SKM-1 (cell line): ENCODE data around the gene TSPAN15.

Experiments
- DNase-seq: peaks from one replicate; lab custom pipeline; 2025; ENCODE audit not compliant: unreplicated experiment; lab: John Stamatoyannopoulos, UW

TSPAN15 gene

DNA sequence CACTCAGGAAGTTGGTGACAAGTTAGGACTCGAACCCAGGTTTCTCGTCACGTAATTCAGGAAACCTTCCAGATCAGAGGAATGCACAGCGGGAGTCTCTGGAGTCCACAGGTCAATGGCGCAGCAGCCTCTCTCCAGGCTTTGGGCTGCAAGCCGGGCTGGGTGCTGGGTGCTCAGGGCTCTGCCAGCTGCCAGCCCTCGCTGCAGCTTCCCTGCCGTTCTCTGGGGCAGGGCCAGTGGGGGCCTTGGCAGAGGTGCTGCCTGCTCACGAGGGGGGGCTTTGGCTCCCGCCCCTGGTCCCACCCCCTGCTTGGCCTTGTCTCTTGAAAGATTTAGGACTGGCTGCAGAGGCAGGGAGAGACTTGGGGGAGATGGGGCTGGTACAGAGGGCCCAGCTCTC lies 34.6 kb upstream of the TSPAN15 start, which contains the start of gene TACR2:
Gene TACR2 (minus strand): TSS at position 224 of the 400 bp plus-strand sequence. CDS start 595 bp downstream, outside the sequence.
- no peak for DNase-seq

DNA sequence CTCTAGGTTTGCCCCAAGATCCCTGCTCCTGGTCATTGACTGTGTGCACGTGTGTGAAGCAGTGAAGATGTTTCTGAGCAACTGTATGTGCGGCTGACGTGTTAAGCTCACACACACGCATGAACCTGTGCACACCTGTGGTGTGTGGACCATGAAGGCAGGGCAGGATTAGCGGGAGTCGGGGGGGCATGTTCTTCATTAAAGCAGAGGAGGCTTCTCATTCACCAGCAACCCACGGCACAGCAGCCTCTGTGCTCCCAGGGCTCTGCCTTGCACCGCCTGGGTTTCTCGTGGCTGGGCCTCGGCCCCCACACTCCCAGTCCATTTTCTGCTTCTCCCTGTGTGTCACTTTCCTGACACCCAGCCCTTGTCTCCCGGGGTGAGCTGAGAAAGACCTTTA lies 33.7 kb upstream of the TSPAN15 start:
- no peak for DNase-seq

DNA sequence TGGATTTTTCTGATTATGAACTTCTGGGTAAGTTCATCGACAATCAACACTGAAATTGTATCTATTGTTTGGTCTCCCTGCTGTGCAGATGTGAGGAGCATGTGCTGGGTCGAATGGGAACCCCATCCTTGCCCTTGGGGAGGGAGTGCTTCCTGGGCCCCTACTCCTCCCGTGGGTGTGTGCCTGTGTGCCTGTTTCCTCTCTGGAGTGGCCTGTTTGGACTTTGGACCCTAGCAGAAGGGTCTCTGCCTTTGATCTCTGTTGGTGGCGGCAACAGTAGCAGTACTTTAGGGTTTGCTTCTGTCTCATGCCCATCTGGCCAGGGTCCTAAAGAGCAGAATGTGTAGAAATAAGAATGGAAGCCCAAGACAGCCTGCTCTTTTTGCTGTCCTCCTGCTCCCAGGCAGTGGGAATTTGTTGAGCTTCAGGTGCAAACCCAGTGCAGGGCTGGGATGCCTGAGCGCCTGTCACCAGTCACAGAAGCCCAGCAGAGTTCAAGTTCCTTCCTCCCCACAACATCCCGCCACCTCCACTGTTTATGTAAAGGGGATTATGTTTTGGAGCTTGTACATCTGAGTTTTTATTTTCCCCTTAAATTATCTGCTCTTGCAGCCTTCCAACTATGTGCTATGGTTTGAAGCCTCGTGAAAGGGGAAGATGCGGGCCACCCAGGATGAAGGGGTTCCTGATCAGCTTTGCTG lies 33.1 kb upstream of the TSPAN15 start:
- no peak for DNase-seq

DNA sequence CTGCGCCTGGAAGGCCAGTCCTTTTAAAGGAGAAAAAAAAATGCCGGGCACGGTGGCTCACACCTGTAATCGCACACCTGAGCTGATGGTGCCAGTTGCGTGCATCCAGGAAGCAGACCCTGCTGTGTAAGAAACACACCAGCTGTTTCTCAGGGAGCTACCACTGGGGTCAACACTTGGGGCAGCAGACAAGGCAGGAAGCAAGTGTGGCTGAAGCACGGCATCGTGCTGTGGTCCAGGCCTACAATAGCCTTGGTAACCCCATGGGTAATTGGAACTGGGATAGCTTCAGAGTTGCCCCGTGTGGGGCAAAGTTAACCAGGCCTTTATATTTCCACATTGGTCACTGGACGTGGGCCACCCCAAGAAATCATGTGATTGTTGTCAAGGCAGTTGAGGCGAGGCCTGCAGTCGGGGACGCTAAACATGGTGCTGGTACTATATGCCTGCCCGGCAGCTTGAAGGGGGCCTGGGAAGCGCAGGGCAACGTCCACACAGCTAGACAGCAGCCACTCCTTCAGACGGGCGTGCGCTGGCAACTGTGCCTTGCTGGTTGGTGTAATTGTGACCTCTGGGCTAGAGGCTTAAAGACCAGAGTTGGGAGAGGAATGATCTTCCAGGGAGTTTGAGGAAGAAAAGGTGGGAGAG lies 32.0 kb upstream of the TSPAN15 start:
- DNase-seq = no peak

DNA sequence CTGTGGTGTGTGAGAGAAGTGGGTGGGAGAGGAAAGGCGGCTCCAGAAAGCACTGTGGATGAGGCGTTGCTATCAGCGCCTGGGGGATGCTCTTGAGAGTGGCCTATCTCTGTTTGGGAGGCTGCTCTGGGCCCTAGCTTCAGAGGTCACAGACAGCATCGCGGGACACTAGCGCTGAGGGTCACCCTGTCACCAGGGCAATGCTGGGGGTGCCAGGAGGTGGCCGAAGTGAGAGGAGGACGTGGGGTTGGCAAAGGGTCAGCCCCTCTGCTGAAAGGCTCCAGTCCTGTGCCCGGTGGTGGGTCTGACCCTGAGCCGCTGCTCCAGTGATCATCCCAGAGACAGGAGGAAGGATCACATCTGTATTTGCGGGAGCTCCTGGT lies 31.5 kb upstream of the TSPAN15 start:
- no peak for DNase-seq

DNA sequence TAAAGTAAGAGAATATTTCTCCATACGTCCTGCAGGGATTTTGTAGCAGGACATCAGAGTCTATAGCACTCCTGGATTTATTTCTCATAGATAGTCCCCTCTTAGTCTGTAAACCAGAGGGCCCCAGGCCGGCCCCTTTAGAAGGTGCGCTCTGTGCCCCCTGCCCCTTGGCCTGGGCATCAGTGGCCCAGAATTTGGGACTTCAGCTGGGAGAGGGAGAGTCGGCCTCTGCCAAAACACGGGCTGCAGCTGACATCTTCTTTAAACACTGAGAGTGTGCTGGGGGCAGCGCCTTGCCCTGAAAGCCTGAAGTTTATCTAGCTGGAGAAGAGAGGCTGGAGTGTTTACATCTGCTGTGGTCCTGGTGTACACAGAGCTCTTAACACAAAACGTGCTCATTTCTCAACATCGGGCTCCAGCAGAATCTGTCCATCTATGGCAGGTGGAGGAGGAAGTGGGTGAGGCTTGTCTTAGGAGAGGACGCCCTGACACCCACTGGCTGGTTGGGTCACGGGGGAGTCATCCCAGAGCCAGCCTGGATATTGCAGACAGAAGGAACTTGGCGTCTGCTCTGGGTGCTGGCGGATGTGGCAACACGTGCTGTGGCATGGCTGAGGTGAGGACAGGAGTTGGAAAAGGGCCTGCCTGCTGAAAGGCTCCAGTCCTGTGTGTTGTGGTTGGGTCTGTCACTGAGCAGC lies 29.5 kb upstream of the TSPAN15 start:
- DNase-seq = peak; percentile 63

DNA sequence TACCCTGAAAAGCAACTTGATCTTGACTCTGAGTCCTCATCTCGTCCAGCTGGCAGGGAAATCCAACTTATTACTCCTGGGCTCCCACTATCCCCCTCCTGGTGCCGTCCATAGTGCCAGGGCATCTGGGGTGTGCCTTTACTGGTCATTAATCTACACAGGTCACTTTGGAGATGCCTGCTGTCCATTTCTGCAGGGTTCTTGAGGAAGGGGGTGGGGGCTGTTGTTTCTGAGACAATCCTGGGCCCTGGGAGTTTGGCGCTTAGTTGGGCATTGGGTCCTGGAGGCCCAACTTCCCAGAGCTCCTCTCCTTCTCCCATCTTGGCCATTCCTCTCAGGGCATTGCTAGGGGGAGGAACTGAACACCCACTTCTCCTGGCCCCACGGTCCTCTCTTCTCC lies 28.6 kb upstream of the TSPAN15 start:
- DNase-seq = no peak

DNA sequence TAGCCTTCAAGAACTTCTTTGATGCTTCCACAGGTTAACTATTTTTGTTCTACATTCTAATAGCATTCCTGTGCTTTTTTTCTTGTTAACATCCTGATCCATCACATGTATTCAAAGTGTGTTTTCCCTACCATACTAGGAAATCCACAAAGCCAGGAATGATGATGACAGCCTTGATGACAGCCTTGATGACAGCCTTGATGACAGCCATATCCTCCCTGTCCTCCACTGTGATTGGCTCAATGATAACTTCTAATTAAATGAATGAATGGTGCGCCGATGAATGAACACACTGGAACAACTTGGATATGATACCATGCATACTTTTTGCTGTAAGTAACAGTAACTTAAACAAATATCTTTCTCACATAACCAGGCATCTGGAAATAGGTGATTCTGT lies 26.2 kb upstream of the TSPAN15 start:
- DNase-seq = no peak

DNA sequence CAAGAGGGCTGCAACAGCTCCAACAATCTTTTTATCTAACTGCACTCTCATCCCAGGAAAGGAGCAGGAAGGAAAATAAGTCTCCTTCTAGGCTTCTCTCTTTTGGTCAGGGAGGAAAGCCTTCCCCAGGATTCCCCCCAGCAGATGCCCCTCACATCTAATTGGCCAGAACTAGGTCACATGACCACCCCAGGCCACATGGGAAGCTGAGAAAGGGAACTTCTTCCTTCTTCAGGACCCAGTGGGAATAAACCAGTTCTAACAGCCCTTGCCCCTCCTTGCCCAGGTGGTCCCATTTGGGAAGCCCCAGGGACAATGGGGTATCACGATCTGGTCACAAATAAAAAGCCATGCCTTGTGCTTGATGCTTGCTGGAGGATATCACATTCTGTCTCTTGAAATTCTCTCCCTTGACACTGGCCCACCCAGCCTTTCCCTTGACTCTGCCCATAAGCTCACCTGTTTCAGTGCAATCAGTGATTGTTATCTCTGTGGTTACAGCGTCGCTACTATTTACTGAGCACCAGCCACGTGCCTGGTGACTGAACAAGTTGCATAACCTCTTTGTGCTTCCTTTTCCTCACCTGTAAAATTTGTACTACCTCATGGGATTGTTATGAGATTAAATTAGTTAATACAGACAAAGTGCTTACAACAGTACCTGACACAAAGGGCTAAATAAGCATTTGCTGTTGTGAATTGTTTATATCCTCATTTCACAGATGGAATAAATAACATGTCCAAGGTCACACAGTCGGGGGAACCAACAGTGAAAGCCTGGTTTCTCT lies 25.6 kb upstream of the TSPAN15 start:
- DNase-seq = no peak

DNA sequence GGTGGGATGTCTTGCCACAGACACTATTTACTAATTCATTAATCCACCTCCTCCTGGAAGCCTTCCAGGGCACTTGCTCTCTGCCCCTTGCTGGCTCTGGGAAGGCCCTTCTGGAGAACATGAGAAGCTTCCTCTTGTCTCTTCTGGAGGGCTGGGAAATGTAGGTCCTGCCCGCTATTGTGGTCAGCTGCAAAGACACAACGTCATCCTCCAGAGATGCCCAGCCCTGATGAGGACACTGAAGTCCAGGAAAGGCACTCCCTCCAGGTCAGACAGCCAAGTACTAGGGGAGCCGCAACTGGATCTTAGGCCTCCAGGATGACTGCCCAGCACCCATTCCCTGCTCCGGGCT lies 24.9 kb upstream of the TSPAN15 start:
- DNase-seq = no peak

DNA sequence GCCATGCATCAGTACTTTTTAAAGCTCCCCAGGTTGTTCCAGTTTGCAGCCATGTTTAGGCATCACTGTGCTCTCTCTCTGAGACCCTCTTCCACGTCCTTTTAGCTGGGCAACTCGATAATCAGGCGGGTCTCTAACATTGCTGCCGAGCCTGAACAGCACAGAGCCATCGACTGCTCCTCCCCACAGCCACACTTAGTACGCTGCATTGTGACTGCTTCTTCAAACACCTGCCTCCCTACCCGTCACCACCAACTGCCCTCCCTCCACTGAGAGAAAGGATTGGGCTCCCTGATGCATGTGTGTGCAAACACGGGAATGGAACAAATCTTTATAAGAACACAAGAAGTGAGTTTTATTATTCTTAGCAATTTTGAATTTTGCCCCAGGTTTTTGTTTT lies 23.1 kb upstream of the TSPAN15 start:
- DNase-seq = no peak

DNA sequence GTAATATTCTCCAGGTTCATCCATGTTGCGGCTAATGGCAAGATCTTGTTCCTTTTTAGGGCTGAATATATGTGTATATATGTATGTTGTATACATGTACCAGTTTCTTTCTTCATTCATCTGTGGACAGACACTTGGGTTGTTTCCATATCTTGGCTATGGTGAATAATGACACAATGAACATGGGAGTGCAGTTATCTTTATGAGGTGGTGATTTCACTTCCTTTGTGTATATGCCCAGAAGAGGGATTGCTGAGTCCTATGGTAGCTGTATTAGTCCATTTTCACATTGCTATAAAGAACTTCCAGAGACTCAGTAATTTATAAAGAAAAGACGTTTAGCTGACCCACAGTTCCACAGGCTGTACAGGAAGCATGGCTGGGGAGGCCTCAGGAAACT lies 17.1 kb upstream of the TSPAN15 start:
- no peak for DNase-seq

DNA sequence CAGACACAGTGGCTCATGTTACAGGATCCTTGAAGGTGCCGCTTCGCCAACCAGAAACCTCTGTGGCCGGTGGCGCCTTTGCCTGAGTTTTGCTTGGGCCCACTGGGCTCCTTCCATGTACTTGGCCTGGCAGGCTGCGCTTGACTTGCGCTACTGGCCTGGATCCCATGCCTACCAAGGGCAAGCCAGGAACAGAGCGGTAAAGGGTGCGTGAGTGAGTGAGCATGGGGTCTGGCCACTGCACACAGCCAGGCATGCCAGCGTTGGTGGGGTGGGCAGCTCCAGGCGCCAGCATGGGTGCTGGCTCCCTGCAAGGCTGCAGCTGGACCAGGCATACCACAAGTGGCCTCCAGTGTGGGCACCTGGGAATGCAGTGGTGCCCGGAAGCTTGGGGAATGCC lies 16.3 kb upstream of the TSPAN15 start:
- no peak for DNase-seq

DNA sequence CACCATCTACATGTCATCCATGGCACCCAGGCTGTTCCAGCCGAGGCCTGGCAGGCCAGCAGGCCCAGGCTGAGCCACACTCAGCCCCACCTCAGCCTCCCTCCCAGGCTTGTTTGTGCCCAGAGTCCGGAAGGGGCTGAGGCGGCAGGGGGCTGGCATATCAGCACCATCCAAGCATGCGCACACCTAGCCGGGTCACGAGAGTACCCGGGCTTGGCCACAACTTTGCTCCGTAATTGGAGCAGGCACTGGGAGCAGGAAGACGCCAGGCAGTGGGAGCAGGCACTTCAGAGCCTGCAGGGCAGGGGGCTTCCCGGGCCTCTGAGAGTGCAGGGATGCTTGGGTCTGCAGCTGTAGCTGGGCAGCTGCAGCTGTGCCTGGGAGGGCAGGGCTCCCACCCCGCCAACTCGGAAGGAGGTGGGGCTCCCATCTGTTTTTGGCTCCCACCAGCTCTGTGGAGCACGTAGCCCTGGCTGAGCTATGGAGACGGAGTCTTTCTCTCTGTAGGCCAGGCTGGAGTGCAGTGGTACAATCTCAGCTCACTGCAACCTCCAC lies 15.2 kb upstream of the TSPAN15 start:
- no peak for DNase-seq

DNA sequence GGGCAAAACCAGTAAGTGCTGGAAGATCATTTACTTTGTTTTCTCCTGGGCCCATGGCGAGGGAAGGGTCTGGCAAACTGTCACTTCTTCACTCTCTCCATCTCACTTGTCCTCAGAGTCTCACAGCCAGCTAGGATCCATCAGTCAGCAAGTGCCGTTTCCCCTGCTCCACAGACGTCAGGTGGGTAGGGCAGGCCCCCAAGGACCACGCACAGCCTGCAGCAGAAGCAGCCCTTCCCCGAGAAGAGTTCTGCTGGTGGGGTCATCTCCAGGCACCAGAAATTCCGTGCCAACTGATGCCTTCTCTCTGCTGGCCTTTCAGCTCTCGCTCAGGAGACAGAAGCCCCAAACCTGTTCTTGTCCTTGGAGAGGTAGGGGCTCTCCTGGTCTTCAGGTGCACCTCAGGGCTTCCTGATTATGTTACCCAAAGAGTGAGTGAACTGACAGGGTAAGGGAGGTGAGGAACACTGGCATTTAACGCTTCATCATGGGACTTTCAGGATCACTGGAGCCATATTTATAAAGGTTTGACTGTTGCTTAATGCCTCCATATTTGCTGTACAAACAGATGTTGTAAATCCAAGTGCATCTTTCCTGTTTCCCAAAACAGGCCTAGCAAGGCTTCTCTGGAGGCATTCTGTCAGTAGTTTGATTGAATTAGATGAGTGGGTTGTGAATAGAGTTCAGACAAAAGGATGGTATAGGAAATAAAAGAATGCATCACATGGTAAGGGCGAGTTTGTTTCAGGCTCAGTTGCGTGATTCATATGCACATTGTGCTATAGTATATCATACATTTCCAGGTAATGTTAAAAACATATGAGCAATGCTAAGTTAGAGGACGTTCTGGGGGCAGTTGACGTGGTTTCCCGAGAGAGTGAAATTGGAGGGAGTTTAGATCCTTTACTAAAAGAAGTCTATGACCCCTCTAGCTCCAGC lies 13.7 kb upstream of the TSPAN15 start:
- no peak for DNase-seq

DNA sequence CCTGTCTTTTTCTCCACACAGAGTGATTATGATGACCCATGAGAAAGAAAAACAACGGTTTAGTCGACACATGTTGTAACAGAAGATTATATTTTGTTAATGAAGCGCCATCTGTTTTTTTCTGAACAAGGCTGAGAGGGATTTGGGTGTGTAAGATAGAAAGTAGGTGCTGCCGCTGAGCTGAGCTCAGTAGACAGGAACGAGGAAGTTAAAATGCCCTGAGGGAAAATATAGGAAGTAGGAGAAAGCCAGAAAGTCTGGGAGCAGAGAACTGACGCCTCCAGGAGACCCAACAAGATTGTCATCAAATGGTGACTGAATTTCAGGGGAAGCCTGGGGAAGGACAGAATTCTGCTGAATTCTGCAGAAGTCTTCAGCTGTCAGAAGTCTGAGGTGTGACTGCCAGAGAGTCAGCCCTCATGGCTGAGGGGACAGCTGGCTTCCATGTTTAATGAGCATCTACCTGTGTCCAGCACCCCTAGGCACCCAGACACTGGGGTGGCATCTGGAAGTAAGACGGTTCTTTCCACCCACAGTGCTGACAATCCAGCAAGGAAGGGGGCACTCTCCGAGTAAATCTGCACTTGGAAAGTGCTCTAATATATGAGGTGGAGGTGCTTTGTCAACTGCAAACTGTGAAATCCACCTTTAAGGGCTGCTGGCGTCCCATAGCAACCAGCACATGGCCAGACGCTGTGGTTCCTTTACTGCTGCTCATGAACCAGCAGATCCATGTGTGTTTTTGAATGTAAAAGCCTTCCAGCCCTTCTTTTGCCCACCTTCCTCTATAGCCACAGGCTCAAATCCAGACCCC lies 12.5 kb upstream of the TSPAN15 start:
- peak; percentile 13 for DNase-seq

DNA sequence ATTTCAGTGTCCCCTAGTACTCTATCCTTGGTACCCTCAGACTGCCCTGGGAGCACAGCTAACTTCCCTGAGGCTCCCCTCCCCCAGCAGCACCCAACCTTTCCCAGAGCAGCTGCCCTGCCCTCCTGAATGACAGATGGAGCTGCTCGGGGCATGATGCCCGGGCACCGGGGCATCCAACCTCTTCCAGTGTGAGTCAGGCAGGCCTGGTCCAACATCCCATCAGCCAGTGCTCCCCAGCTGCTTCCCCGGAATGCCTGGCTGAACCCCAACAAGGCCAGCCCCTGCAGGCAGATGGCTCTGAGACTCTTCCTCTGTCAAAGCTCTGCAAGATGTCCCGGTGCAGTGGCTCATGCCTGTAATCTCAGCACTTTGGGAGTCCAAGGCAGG lies 11.9 kb upstream of the TSPAN15 start:
- DNase-seq = no peak

DNA sequence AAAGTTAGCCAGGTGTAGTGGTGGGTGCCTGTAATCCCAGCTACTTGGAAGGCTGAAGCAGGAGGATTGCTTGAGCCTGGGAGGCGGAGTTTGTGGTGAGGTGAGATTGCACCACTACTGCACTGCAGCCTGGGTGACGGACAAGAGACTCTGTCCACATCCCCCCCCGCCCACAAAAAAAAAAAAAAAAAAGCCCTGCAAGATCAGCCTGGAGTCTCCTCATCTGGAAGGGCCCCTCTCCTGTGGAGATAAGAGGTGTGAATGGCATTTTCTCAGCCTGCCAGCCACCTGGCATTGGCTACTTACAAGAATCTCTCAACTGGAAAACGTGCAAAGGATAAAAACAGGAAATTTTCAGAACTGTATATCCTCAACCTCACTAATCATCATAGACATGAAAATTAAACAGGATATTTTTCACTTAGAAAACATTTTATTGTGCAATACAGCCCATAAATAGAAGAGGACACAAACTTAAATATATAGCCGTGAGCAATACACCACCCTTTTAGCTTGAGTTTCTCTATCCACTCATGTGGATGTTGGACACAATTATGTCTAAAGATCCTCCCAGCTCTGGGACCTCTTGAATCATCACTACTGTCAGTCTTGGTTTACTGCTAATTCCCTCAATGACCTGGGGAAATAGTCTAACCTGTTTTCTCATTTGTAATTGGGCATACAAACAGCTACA lies 11.3 kb upstream of the TSPAN15 start:
- peak; percentile 60 for DNase-seq

DNA sequence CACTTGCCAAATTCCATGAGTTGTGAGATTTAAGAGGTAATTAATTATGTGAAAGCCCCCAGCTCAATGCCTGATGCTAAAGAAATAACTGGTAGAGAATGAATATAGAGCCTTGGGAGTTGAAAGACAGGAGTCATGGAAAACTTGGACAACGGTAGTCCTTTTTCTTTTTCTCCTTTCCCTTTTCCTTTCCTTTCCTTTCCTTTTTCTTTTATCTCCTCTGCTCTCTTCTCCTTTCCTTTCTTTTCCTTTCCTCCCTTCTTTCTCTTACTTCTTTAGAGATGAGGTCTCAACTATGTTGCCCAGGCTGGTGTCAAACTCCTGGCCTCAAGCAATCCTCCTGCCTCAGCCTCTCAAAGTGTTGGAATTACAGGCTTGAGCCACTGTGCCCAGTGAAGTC lies 7.9 kb upstream of the TSPAN15 start:
- DNase-seq = no peak
